Hindlimb muscle (tissue), 1 donor: Measurements from ENCODE around the gene ANKRD44. TPM values are rescaled to one million over a fixed set of nuclear protein-coding genes. Genes with fewer than 3 reads are reported as not detected.
"Not testable (repeated sequence)": the region's sequence is repeated elsewhere in the genome, so short reads cannot be mapped to it uniquely, and the experiment has no call there.

ENCODE experiments used
- DNase-seq: peaks from one replicate; pipeline ENCODE4 v3.0.0-alpha.2; 2013
- polyA plus RNA-seq: library from polyadenylated mRNA; unstranded; fragments of 120-200 nt; gene quantifications from one replicate; pipeline ENCODE4 v1.2.1, GENCODE V29; 2013; ENCODE audit not compliant: insufficient read length

The ANKRD44 gene
- polyA plus RNA-seq, 1 donor, result 20.7 TPM

DNA sequence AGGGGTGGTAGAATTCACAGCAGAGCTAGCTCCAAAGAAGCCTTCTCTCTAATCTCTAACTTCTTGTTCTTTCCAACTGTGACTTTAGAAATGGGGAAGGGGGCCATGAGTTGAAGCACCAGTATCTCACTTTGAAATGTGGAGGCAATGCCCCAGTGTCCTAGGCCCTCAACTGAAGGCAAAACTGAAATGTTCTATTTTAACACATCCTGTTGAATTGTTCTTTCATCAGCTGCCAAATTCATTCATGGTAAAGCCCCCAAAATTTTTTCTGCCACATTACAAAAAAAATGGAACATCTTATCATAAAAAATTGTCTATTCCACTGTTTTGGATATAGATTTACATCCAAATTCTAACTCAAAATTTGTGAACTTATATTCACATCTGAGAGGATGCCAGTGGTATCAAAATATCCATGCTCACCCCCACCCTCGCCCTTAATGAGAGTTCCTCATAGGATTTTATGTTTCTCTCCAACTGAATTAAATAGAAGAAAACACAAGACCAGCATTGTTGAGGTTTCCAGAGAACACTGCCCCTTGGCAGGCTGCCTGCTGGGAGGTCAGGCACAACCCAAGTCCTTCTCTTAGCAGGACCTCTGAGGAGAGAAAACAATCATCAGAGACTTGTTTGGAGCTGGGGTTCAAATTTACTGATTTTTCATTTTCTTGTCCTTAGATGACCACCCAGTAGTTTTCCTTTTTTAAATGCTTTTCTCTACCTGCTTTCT lies 236.7 kb downstream of the ANKRD44 start:
- DNase-seq, result no peak

DNA sequence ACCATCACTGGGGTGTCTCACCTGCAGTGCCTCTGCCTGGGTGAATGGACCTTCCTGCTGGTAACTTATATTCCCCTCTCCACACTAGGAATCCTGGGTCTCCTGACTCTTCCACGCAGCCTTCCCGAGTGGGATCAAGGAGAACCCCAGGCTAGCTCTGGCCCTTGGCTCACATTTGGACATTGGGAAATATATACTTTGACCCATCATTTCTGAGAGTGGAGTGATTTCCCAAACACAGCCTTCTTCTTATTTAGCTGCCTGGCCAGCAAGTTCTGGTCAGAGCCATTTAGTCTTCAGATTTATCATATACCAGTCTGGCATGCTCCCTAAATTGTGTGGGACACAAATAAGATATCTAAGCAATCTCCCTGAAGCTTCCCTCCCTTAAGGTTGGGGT lies 237.3 kb downstream of the ANKRD44 start:
- no peak for DNase-seq

DNA sequence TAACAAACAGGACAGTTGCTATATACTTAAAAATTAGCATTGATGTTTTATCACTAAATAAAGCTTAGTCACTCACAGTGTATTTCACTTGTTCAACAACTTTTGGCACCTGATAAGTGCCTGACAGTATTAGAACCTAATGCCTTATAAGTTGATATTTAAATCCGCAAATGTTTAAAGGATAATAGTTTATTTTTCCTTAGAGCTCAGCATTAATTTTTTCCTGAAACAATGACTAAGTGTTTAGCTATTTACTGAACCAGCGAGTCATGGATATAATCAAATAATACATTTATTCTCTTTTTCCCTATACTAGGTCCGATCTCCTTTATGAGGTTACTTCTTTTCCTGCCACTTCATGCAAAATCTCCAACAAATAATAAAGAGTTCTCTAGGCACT lies 238.0 kb downstream of the ANKRD44 start:
- DNase-seq, result no peak

DNA sequence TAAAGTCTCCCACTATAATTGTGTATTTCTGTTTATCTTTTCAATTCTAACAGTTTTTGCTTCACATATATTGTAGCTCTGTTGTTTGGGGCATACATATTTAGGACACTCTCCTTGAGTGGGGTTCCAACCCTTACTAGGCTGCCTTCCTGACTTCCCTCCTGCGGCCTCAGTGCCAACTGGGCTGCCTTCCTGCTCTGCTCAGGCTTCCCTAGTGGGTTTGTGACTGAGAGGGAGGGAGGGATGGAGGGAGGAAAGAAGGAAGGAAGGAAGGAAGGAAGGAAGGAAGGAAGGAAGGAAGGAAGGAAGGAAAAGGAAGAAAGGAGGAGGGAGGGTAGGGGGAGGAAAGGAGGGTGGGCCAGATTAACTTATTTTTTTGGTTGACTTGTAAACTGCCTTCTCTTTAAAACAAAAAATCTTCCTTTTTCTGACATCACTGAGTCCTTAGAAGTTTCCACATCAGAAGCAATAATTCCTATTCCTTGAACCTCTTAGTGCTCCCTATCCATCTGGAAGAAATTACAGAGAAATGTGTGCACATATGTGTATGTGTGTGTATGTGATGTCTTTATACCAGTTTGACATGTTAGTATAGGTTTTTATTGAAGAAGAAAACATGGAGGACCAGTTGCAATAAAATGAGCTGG lies 238.7 kb downstream of the ANKRD44 start:
- no peak for DNase-seq

DNA sequence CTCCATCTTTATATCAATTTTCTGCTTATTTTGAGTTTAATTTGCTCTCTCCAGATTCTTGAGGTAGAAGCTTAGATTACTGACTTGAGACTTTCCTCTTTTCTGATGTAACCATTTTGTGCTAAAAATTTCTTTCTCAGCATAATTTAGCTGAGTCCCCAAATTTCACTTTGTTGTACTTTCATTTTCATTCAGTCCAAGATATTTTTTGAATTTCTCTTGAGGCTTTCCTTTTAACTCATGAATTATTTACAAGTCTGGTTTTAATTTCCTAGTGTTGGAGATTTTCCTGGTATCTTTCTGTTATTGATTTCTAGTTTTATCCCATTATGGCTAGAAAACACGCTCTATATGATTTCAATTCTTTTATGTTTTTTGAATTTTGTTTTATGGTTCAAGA lies 239.4 kb downstream of the ANKRD44 start:
- DNase-seq, result no peak

DNA sequence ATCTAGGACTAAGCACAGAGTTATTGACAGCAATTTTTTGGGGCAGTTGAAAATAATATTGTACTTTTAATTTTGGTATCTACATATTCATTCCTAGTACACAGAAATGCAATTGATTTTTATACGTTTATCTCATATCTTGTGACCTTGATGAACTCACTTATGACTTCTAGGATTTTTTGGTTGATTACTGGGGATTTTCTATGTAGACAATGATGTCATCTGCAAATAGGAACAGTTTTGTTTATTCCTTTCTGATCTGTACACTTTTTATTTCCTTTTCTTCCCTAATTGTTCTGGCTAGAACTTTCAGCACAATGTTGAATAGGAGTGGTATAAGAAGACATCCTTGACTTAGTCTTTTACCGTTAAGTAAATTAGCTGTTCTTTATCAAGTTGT lies 240.6 kb downstream of the ANKRD44 start:
- no peak for DNase-seq

DNA sequence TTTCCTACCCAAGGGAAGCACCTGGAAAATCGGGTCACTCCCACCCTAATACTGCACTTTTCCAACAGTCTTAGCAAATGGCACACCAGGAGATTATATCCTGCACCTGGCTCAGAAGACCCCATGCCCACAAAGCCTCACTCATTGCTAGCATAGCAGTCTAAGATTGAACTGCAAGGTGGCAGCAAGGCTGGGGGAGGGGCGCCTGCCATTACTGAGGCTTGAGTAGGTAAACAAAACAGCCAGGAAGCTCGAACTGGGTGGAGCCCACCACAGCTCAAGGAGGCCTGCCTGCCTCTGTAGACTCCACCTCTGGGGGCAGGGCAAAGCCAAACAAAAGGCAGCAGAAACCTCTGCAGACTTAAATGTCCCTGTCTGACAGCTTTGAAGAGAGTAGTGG lies 248.0 kb downstream of the ANKRD44 start:
- not testable (repeated sequence) for DNase-seq

DNA sequence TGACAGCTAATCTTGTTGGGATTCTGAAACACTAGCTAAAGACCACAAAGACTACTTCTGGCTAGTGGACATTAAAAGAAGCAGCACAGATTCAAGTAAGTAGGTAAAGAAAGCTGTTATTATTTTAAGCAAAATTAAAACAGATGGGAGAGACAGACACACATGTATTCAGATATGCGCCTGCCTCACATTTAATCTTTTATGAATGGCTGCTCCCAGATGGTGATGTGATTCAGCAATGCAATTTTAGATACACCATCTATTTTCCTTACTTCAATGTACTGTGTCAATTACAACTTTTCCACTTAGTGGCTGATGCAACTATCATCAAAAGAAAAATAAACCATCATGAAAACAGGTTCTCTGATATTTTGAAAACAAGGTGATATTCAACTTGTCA lies 251.1 kb downstream of the ANKRD44 start:
- DNase-seq, result no peak

DNA sequence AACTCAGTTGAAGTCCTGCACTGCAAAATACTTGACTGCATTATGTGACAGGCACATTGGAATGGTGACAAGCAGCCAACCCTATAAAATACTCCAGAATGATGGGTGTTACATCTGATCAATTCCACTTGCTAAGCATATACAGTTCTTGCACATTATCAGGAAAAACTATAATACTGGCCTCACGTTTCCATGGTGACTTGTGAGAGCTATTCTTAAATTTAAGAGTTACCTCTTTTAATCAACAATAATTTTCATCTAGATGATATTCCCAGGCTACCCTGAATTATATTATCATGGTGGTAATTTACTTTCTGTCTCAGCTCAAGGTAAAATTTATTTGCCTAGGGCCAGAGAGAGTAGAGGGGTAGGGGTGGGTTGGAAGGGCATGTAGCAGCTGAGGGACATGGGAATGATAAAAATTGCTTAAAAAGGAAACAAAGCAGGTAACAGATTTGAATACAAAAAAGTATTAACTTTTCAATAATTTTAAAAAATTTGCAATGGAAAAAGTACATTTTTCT lies 251.7 kb downstream of the ANKRD44 start:
- DNase-seq, result no peak

DNA sequence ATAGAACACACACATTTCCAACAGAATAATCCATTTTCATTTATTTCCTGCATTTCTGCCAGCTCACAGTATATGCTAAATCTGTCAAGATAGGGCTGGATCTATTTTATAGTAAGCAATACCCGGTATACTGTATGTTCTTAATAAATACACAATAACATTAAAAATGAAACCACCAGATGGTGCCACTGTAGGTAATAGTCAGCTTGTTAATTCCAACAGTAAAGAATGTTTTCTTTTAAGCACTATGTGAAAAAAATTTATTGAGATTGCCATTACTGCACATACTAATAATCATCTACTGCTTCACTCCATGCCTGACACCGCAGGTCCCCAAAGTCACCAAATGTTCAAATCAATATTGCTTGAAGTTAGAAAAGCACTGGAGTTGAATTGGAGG lies 252.6 kb downstream of the ANKRD44 start:
- no peak for DNase-seq

DNA sequence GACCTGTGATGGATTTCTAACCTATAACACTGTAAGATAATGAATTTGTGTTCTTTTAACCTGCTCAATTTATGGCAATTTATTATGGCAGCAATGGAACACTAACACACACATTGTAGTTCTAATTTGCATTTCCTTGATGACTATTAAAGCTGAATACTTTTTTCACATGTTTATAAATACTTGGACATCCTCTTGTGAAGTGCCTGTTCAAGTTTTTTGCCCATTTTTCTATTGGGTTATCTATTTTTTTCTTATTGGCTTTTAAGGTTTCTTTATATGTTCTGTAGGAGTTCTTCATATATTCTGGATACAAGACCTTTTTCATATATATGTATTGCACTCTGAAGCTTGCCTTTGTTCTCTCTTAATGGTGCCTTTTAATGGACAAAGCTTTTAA lies 255.5 kb downstream of the ANKRD44 start:
- no peak for DNase-seq

DNA sequence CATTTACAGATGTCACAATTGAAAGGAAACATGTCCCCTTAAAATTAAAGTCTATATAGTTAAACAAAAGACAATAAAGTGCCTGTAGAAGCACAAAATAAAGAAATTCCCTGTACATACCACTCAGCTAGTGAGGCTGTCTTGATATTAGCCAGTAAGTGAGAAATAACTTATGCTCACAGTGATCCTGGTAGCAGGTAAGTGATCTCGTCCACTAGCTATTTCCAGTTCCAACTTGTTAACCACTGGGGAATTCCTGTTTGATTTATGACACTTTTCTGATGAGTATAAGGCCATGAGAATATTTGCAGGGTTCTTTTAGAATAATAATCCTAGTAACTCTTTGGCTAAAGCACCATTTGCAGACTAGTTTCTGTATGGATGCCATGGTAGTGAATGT lies 256.1 kb downstream of the ANKRD44 start:
- DNase-seq, result no peak

DNA sequence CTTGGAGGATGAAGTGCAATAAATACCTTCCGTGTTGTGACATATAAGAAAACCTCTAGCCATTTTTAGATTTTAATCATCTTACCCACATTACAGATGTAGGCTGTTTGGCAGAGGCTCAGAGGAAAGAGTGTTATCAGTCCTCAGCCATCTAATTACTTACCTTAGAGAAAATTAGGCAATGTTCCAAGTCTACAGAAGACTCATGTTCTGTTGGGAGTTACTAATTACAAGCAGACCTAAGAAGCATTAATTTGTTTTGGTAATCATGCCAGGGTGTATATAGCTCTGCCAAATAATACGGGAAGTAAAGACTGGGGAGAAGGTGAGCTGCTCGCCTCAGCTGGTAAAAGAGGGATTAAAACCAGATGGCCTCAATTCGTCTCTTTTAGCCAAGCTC lies 258.2 kb downstream of the ANKRD44 start:
- no peak for DNase-seq

DNA sequence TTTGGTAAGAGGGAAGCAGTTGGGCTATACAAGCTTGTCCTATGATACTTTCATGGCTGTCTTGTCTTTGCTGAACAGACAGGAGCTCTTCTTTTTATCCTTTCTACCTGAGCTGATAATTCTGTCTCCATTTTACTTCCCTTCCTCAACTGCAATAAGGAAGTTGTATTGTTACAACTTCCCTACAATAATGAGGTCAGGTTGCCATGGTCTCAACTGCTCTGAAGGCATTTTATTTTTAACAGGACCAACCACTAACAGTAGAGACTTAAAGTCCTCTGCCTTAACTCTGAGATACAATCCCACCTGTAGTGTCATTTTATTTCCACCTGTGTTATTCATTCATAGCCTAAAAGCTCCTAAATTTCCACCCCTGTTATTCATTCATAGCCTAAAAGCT lies 265.5 kb downstream of the ANKRD44 start:
- no peak for DNase-seq

DNA sequence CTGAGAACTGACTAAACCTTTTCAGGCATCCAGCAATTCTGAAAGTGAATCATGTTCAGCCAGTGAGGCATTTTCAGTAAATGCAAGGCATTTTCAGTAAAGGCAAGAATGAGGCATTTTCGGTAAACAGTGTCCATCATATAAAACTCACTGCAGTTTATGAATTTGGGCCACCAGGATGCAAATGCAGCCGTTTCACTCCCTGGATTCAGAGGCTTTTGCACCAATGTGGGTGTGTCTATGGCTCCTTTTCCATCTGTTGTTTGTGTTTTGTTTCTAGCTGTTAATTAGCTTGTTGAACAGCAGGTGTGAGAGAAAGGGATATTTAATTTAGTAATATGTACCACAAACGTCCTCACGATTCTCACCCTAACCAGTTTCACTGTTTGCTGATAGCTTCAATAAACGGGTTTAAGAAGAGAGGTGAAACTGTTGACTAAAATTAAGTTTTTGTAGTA lies 267.8 kb downstream of the ANKRD44 start:
- DNase-seq, result no peak

DNA sequence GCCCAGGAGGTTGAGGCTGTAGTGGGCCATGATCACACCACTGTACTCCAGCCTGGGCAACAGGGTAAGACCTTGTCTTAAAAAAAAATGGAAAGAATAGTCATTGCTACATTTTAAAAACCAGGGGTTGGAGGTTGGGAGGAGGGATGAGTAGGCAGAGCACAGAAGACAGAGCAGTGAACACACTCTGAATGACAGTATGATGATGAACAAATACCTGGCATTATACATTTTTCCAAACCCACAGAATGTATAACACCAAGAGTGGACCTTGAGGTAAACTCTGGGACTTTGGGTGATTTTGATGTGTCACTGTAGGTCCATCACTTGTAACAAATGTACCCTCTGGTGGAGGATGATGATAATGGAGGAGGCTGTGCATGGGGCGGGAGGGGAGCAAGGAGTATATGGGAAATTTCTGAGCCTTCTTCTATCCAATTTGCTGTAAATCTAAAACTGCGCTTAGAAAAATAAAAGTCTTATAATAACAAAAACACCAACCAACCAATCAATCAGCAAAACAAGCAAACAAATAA lies 272.6 kb downstream of the ANKRD44 start:
- DNase-seq, result no peak

DNA sequence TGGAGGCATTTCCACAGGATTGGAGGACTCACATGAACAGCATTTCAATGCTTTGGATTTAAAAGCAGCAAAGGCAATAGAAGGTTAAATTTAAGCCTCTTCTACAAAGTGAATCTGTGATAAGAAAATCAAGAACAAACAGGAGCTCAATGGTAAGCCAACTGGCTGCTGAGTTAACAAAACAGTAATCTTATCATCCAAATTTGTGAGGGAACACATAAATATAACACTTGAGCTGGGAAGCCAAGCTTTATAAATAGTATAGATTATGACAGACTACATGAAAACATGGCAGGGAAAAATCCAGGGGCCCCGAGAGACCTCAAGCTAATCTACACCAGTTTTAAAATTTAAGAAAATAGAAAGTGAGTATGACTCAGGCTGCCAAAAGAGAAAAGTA lies 275.6 kb downstream of the ANKRD44 start:
- DNase-seq, result no peak

DNA sequence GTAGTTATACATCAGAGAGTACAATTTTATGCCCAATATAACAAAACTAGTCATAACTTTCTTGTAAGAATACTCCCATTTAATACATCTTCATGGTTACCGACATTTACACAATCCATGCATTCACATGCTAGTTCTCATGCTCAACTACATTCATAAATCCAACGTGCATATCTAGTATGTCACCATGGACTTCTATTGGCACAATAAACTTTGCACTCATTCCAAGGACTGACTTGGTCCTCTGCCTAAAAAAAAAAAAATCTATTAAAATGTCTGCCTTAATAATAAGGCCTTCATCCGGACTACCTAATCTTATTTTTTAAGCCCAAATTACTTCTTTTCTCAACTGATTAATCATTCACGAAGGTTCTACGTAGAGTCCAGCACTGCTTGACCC lies 276.3 kb downstream of the ANKRD44 start:
- DNase-seq, result no peak

DNA sequence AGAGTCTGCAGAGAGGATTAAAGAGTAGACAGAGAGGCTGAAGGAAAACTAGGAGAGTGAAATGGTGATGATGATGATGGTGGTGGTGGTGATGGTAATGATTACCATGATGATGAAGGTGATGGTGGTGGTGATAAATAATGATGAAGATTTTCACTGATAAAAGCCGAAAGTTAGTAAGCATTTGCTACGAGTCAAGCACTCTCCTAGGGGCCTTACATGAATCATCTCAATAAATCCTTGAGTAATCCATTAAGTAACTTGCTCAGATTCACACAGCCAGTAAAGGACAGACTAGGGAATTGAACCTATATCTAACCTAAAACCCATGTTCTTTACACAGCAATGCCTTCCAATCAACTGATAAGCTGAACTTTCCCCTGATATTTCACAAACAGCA lies 277.4 kb downstream of the ANKRD44 start:
- DNase-seq, result no peak

DNA sequence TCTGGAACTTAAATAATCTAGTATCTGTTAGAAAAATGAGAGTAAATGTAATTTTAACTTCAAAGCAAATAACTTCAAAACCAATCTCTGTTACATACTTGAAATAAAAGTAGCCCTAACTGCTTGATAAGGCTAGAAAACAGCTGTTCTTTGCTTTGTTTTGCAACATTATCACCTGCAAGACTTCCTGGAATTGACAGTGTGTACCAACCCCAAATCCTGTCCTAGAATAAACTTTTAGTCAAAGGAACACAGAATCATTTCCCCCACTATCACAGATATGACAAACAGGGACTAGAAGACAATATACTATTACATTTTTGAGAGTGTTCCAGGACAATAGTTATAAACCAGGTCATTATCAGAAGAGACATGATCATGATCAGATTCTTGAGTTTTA lies 278.8 kb downstream of the ANKRD44 start:
- no peak for DNase-seq

DNA sequence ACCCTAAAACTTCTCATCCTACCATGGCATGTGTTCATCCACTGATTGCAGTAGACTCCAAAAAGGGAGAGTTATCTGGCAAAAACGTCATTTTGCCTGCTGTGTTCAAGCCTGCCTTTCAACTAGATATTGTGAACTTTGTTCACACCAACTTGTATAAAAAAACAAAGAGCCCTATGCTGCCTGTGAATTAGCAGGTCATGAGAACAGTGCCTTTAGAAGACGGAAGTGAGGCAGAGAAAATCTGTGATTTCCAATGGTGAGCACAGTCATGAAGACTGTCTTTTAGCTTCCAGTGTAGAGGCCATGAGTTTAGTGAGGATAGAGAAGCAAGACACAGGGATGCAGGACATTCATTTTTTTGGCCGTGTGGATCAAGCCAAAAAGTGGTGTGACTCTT lies 280.5 kb downstream of the ANKRD44 start:
- DNase-seq, result no peak

DNA sequence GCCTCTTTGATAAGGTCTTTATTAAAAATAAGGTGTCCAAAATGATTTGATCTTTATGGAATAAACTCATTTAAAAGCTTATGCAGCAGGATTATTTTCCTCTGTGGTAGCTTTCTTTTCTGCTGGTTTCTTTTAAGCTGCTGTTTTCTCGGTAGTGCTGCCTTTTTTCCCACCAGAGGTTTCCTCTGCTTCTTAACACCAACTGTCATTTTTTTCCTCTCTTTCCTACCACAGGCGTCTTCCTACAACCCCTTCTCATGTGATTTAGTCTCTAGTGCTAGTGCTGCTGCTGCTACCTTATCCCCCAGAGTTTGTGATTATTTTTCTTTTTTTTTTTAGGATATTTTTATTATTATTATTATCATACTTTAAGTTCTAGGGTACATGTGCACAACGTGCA lies 281.9 kb downstream of the ANKRD44 start:
- no peak for DNase-seq

DNA sequence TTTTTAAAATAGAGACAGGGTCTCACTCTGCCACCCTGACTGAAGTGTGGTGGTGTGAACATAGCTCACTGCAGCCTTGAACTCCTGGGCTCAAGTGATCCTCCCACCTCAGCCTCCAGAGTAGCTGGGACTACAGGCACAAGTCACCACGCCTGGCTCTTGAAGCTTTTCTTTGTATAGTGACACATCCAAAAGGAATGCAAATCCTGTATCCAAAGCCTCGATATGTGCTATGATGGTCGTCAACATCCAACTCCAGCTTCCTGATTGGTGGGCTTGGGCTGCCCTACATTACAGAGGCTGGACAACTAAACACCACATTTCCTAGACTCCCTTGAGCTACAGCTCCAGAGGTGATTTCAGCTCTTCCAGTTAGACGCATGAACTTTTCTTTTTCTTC lies 282.4 kb downstream of the ANKRD44 start:
- no peak for DNase-seq

DNA sequence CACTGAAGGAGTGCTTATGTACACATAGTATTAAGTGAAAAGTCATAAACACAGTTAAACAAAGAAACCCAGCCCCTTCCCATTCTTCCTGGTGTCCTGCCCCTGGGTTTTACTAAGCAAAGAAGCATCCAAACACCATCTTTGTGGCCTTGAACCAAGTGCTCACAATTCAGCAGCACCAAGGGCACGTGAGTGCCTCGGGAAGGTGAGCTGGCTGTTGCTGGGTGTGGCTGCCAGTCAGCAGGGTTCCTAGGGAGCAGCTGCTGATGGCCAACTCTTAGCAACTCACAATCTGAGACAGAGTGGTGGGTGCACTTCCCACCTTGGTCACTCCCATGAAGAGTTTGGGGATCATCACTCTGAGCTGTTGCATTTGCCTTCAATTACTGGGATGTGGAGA lies 286.4 kb downstream of the ANKRD44 start:
- DNase-seq, result no peak
